Fibroblast of lung (primary cell): ENCODE measurements around the gene ANKRD44. TPM values are rescaled to one million over a fixed set of nuclear protein-coding genes. Genes with fewer than 3 reads are reported as not detected.

Experiments
- DNase-seq, 2 donors: peaks; one replicate each; pipeline versions ENCODE4 v3.0.0 to v3.0.0-alpha.2; 2010; ENCODE audit warnings: low read depth in 2 of 2
- H2AFZ ChIP-seq: 2 replicates; pipeline ENCODE4 v1.5.1; 2012; ENCODE audit warnings: low read length, control low read depth, inconsistent platforms
- H3K27ac ChIP-seq: 2 replicates; pipeline ENCODE4 v1.5.1; 2011; ENCODE audit warnings: low read length, control low read depth; ENCODE audit not compliant: insufficient read depth
- H3K27me3 ChIP-seq: 2 replicates; pipeline ENCODE4 v1.5.1; 2011; ENCODE audit warnings: mild to moderate bottlenecking, low read length; ENCODE audit not compliant: control insufficient read depth, insufficient read depth
- H3K36me3 ChIP-seq: 2 replicates; pipeline ENCODE4 v1.5.1; 2011; ENCODE audit warnings: low read length; ENCODE audit not compliant: control insufficient read depth, insufficient read depth
- H3K4me1 ChIP-seq: 2 replicates; pipeline ENCODE4 v1.5.1; 2011; ENCODE audit warnings: low read length; ENCODE audit not compliant: control insufficient read depth, insufficient read depth; ENCODE audit errors: extremely low read depth
- H3K4me2 ChIP-seq: 2 replicates; pipeline ENCODE4 v1.5.1; 2011; ENCODE audit warnings: low read length, control low read depth; ENCODE audit not compliant: insufficient read depth; ENCODE audit errors: extremely low read depth
- H3K4me3 ChIP-seq, 4 experiments: fragments of 200-600 bp in 1 of 4; sonication (generic) in 1 of 4; replicated peaks in 1 of 4; 2 replicates each; pipeline ENCODE4 v1.5.1; 2011 to 2016; ENCODE audit warnings: low read length in 4 of 4, low read depth in 3 of 4, mild to moderate bottlenecking in 3 of 4, control low read depth in 2 of 4, inconsistent platforms in 1 of 4, mixed read lengths in 1 of 4; ENCODE audit not compliant: insufficient read depth in 1 of 4; ENCODE audit errors: control extremely low read depth in 1 of 4
- H3K79me2 ChIP-seq: 2 replicates; pipeline ENCODE4 v1.5.1; 2012; ENCODE audit warnings: mild to moderate bottlenecking, low read length, inconsistent platforms; ENCODE audit not compliant: control insufficient read depth, insufficient read depth
- H3K9ac ChIP-seq: 2 replicates; pipeline ENCODE4 v1.5.1; 2011; ENCODE audit warnings: mild to moderate bottlenecking, low read length, control low read depth; ENCODE audit not compliant: insufficient read depth
- H3K9me3 ChIP-seq: 2 replicates; pipeline ENCODE4 v1.5.1; 2012; ENCODE audit warnings: low read depth, low read length; ENCODE audit not compliant: control insufficient read depth, insufficient read depth
- H4K20me1 ChIP-seq: 2 replicates; pipeline ENCODE4 v1.5.1; 2011; ENCODE audit warnings: low read length; ENCODE audit not compliant: control insufficient read depth, insufficient read depth; ENCODE audit errors: extremely low read depth
- CTCF ChIP-seq, 2 donors: IDR thresholded peaks in 1 of 2; conservative IDR thresholded peaks in 1 of 2; 1 replicate in 1 of 2; 2 replicates in 1 of 2; pipeline ENCODE4 v1.5.1; 2011 to 2012; ENCODE audit warnings: low read length in 2 of 2, control low read depth in 1 of 2, inconsistent platforms in 1 of 2, low read depth in 1 of 2, mild to moderate bottlenecking in 1 of 2
- EZH2 ChIP-seq: IDR thresholded peaks from 2 replicates; pipeline ENCODE4 v1.5.1; 2012; ENCODE audit warnings: low read length, control low read depth, mild to moderate bottlenecking; ENCODE audit errors: missing control alignments
- polyA plus RNA-seq, 2 donors: library from polyadenylated mRNA; depleted of rRNA in 1 of 2; stranded (reverse) in 1 of 2; unstranded in 1 of 2; fragments of >200 nt; gene quantifications; 2 replicates each; pipeline ENCODE4 v1.2.1, GENCODE V29; 2011 to 2012; ENCODE audit warnings: missing spikeins in 1 of 2
- total RNA-seq: library from RNA; depleted of rRNA; stranded (reverse); fragments of >200 nt; gene quantifications from 2 replicates; pipeline ENCODE4 v1.2.1, GENCODE V29; 2014

Gene ANKRD44
- total and polyA plus RNA-seq, 2 donors (not counting 1 experiment from before 2014, with no cell fraction given): 7.6 to 9.7 TPM

GRCh38 chr2:197108758-197109157, 201.8 kb downstream of the ANKRD44 start:
- peak; percentile 86 to 87 for DNase-seq
- Histone ChIP-seq H3K4me1 (peaks cover 10% of the 10 kb centered on the region), H3K27ac (no peak overlapping the region), H4K20me1 (no peaks in the 10 kb centered on the region), H3K27me3 (no peaks in the 10 kb centered on the region), H3K79me2 (no peaks in the 10 kb centered on the region), H2AFZ (no peak overlapping the region), H3K36me3 (no peaks in the 10 kb centered on the region), H3K4me3 (no peak overlapping the region), H3K9me3 (no peaks in the 10 kb centered on the region), H3K9ac (no peak overlapping the region), H3K4me2 (no peak overlapping the region)
- TF ChIP-seq CTCF (conservative IDR thresholded peaks at IDR 0.05 in 1 of 2, IDR thresholded peaks at IDR 0.05 in 1 of 2; ENCODE audit: low read depth in 1 of 2, low read length in 2 of 2): no peak
- no peak for TF ChIP-seq EZH2

GRCh38 chr2:197107291-197108269, 203.0 kb downstream of the ANKRD44 start:
- Histone ChIP-seq H3K27ac (peak overlapping the region; percentile 73), H3K27me3 (no peaks in the 10 kb centered on the region), H4K20me1 (no peaks in the 10 kb centered on the region), H3K36me3 (no peaks in the 10 kb centered on the region), H2AFZ (no peak overlapping the region), H3K79me2 (no peaks in the 10 kb centered on the region), H3K4me2 (no peak overlapping the region), H3K9ac (peak overlapping the region; percentile 14), H3K9me3 (no peaks in the 10 kb centered on the region), H3K4me1 (peaks cover 10% of the 10 kb centered on the region), H3K4me3 (no peak overlapping the region)
- TF ChIP-seq CTCF (conservative IDR thresholded peaks at IDR 0.05 in 1 of 2, IDR thresholded peaks at IDR 0.05 in 1 of 2; ENCODE audit: low read depth in 1 of 2, low read length in 2 of 2): no peak
- no peak for TF ChIP-seq EZH2
- peak; percentile 54 to 62 for DNase-seq

DNA sequence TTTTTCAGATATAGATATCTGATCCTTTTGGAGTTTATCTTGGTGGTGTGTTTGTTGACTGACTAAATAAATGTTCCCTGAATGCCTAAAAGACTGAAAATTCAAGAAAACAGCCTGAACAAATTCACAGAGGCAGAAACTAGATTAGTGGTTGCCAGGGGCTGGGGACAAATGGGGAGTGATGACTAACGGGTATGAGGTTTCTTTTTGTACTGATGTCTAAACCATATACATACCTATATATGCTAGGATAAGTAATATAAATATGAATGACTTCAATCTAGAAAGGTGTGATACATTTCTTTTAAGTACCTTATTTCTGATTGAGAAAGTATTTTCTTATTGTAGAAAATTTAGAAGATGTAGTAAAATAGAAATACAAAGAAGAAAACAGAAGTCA, 207.2 kb downstream of the ANKRD44 start:
- H3K79me2 ChIP-seq: no peaks in the 10 kb centered on the region
- H3K27me3 ChIP-seq: no peaks in the 10 kb centered on the region
- no peak overlapping the region for H3K4me3 ChIP-seq
- no peak for TF ChIP-seq CTCF (conservative IDR thresholded peaks at IDR 0.05 in 1 of 2, IDR thresholded peaks at IDR 0.05 in 1 of 2; ENCODE audit: low read depth in 1 of 2, low read length in 2 of 2)
- no peak for TF ChIP-seq EZH2
- no peaks in the 10 kb centered on the region for H3K36me3 ChIP-seq
- no peak overlapping the region for H3K4me2 ChIP-seq
- no peak overlapping the region for H2AFZ ChIP-seq
- no peaks in the 10 kb centered on the region for H4K20me1 ChIP-seq
- H3K9me3 ChIP-seq: no peaks in the 10 kb centered on the region
- no peak overlapping the region for H3K27ac ChIP-seq
- no peak overlapping the region for H3K9ac ChIP-seq
- H3K4me1 ChIP-seq: peaks cover 8% of the 10 kb centered on the region
- no peak for DNase-seq
